Measurements from ENCODE around the gene ITPRIPL2.

- TF ChIP-seq FOXM1 (IDR thresholded peaks at IDR 0.05; ENCODE audit: borderline replicate concordance), result no peak
- no peak for TF ChIP-seq HDGF (IDR thresholded peaks at IDR 0.05; ENCODE audit: borderline replicate concordance)
- no peak for TF ChIP-seq ZNF384 (IDR thresholded peaks at IDR 0.05)
- TF ChIP-seq L3MBTL2 (conservative IDR thresholded peaks at IDR 0.05), result no peak
- no peak for TF ChIP-seq BHLHE40 (IDR thresholded peaks at IDR 0.05; ENCODE audit: borderline replicate concordance)
- TF ChIP-seq TARDBP (IDR thresholded peaks at IDR 0.05), result no peak
- no peak for TF ChIP-seq SUZ12 (IDR thresholded peaks at IDR 0.05)
- TF ChIP-seq FOXK2 (IDR thresholded peaks at IDR 0.05), result no peak
- no peak for TF ChIP-seq FOXA1 (IDR thresholded peaks at IDR 0.05)
- no peak for TF ChIP-seq SP1 (IDR thresholded peaks at IDR 0.05)
- no peak for TF ChIP-seq ARNT (IDR thresholded peaks at IDR 0.05)
Observed at GRCh38 chr16:19084139-19084538, 29.6 kb upstream of the ITPRIPL2 start.
